HT-29 (cell line): Measurements from ENCODE around the gene DISC1. TPM values are rescaled to one million over a fixed set of nuclear protein-coding genes. Genes with fewer than 3 reads are reported as not detected.

Experiments used
- DNase-seq: peaks from one replicate; pipeline ENCODE4 v3.0.0-alpha.2; 2015; ENCODE audit warnings: low spot score
- total RNA-seq: library from RNA; depleted of rRNA; stranded (reverse); fragments of >200 nt; shearing (Covaris generic); gene quantifications from 2 replicates; pipeline ENCODE4 v1.2.3, GENCODE V29; 2014

The DISC1 gene
- total RNA-seq, 1 experiment from 2014 or later: 0.33 TPM

DNA sequence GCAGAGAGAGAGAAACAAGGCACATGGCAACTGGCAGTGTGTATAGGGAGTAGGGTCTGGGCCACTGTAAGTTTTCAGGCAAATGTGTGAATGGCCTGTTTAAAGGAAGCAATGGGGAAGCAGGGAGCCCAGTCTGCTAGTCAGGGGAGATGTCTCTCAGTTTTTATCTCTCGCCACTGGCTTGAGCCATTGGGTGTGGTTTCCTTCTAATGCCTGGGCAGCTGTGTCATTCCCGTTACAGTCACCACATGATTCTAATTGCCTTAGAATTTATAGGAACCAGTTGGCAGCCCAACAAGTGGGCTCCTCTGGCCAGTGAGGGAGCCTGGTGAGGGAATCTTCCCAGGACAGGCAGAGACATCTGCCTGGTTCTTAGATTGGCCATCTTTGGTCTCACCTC is 182.4 kb downstream of the DISC1 start:
- DNase-seq: no peak

DNA sequence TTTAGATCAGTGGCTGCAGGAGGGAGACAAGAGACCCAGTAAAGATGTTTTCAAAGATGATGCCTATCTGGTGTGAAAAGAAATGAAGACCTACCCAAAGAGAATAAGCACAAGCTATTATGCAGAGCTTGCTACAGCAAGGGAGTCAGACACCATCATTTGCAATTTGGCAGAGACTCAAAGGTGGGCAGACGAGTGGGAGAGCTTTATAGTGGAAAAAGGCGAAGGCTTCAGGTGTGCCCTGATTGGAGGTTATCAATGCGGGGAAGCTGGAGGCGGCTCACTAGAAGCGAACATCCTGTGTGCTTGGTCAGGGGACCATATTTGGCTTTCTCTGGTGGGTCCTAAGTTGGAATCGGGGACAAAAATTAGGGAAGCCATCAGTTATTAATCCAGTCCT is 183.8 kb downstream of the DISC1 start:
- no peak for DNase-seq

DNA sequence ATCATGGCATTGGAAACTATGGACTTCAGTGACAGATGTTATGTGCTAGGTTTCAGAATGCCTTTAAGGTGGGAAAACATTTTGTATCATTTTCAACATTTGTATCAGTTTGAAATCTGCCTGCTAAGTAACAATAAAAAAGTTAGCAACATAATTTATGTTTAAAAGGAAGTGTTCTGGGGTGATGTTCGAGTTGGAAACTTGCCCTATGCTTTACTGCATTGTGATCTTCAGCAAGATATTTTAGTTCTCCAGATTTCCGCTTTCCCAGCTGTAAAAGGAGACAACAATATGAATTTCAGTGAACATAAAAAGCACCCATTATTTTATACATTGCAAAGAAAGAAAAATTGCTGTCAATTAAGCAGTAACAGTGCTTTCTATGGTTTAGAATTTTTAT is 187.4 kb downstream of the DISC1 start:
- DNase-seq: no peak

DNA sequence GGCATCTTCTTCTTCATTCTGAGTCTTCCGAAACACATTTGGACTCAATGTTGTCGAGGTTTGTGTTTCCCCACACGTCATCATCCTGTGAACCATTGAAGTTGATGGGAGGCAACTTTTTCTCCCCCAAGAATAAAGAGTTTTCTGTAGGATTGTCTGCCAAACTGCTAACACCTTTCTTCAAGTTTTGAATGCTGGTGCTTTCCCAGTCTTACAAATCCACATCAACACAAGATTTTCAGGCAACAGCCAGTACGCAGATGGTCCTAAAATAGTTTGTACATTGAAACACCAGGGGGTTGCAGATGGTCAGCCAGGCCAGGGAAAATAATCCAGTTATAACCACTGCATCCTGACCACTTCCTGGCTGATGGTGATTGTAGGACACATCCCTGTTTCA is 187.9 kb downstream of the DISC1 start:
- DNase-seq: no peak

DNA sequence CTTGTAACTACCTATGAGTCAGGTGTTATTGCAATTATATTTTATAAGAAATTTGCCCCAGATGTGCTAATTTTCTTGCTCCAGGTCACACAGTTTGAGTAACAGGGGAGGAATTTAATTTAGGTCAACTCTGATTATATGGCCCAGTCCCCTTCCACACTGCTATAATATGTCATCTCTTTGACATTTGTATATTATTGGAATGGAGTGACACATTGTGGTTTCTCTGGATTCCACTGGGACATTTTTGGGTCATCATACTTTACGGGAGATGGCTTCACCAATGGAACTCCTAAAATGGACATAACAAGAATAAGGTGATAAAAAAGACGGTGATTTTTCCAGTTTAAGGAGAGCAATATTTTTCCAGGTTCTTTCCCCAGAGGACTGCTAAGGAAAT is 191.2 kb downstream of the DISC1 start:
- no peak for DNase-seq

DNA sequence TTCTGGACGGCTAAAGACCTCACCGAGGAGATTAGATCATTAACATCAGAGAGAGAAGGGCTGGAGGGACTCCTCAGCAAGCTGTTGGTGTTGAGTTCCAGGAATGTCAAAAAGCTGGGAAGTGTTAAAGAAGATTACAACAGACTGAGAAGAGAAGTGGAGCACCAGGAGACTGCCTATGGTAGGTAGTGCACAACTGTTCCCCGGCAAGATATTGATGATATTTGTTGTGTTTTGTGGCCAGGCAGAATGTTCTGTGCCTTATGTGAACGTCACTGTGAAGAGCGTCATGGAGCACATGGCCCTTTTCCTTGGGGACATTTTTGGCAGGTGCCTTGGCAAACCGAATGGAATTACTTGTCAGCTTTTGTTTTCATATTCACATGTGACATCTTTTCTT is 191.7 kb downstream of the DISC1 start:
- DNase-seq: no peak

DNA sequence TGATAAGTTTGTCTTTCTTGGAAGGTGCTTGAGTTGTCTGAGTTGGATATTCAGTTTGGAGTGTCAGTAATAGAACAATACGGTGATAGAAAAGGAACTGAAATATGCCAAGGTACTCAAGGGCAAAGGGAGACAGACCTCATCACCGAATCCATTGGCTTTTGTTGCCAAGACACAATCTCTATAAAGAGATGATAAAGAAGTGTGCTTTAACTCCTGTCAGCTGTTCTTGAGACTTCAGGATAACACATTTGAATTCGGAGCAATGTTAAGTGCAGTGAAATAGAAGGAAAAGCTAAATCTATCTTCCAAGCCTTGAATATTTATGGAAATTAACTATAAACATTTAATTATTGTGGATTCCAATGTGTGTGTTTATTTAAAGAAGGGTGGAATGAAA is 194.7 kb downstream of the DISC1 start:
- DNase-seq: no peak

DNA sequence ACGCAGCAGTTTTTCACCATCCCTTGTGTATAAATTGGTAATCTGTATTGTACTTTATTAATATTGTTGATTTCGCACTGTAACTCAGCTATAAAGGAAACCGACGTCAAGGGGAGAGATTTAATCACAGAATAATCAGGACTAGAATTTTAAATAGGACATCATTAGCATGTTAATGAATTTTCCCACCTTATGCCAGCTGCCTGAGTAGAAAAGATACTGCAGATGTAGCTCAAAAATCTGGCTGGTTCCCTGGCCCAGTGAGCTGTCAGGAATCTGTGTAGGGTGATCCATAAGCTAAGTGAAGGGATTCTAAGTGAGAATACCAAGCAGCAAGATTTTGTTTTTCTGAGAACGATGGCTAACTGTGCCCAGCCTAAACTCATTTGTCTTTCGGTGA is 195.5 kb downstream of the DISC1 start:
- no peak for DNase-seq

DNA sequence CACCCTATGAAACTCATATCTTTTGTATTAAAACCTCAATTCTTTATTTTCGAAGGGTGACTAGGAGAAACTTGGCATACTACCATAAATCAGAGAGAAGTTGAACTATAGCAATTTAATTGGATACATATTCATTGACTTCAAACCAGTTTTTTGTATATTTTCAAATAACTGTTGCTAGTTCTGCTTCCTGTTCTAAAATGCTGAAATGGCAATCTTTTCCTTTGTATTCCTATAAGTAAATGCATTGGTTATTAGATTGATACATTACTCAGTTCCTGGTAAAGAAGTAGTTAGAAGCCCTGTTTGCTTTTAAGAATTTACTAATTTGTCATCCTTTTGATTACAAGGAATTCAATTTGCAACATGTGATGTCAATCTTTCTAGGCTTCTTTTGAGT is 200.0 kb downstream of the DISC1 start:
- DNase-seq: no peak

DNA sequence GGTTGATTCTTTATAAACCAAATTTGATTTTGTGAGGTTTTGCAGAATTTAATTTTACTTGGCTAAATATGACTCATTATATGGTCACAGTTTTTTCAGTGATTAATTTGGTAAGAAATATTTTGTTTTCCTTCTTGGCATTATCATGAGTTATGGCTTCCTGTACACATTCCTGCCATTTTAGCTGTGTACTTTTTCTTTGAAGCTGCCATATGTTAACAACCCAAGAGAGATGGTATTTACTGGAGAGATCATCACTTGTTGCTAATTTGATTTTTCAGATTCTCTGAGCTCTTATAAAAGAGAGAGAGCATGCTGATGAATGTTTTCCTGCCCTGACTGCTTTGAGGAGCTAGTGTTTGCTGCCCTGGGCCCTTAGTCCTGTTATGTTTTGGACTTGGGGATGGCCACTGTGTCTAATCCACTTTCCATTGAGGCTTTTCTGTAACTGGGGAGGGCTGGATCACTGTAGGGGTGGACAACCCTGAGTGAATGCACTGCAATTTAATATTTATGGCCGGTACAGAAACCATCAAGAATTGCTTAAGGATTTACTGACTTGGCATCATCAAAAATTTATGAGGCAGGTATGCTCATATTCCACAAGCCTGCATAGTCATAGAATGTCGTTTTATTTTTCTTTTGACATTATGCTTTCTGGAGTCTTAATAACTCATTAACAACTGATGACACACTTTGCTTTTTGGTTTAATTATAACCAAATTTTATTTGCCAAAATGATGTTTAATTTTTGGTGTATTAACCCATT is 200.9 kb downstream of the DISC1 start:
- DNase-seq: no peak

DNA sequence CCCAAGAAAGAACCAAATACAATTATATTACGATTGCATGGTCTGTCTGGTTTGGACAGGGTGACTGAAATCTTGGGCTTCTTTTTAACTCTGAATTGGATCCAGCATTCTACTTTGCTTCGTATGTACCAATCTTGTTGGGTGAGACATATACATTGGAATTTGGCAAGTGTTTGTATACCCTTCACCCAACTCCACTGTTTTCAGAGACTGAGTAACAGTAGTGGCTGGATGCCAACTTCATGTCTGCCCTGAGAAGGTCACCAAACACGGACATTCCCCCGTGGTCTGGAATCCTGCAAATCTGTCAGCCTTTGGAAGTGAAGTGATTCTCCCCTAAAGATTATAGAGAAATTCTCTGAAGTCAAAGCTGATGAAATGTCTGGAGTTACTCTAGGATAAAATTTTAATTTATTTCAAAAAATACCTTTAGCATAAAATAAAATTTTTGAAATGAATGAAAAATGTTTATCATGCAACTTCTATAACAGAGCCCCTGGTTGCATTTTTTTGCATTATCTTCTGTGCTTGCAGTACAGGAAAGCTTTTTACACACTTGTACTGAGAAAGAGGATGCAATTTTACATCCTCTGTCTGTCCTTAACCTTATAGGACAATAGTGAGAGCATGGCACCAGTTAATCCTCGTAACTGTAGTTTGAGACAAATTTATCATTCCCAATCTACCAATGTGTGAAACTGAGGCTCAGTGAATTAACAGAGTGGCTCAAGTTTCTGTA is 201.8 kb downstream of the DISC1 start:
- peak; percentile 61 for DNase-seq

DNA sequence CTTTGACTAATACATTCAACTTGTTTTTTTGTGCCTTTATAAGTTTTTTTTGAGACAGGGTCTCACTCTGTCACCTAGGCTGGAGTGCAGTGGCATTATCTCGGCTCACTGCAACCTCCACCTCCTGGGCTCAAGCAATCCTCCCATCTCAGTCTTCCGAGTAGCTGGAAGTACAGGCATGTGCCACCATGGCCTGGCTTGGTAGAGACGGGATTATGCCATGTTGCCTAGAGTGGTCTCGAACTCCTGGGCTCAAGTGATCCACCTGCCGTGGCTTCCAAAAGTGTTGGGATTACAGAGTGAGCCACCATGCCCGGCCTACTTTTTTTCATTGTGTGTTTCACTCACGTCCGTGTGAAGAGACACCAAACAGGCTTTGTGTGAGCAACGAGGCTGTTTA is 202.7 kb downstream of the DISC1 start:
- no peak for DNase-seq

DNA sequence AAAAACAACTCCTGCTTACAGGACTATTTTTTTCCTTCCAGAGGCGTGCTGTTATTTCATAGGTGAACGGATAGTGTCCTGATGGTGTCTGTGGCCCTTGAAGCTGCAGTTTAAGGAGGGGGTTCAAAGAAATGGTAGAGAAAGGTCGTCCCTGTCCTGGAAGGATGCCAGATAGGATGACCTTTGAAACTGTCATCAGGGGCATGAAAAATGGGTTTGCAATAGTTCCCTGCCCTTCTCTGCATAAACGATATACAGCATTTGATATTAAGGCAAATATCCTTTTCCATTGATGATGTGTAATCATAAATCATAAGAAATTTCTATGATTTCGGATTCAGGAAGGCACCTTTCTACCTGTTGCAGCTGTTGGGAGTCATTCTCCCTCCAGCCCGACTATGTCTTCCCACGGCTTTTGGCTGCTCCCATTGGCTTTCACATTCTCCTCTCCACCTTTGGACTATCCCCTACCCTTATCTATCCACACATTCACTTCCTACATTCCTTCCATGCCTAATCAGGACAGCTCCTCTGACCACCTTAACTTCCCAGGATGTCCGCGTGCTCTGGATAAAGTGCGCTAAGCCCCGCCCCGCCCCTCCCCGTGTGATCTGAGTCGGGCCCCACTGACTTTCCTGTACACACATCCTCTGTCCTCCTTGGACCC is 209.8 kb downstream of the DISC1 start:
- no peak for DNase-seq

DNA sequence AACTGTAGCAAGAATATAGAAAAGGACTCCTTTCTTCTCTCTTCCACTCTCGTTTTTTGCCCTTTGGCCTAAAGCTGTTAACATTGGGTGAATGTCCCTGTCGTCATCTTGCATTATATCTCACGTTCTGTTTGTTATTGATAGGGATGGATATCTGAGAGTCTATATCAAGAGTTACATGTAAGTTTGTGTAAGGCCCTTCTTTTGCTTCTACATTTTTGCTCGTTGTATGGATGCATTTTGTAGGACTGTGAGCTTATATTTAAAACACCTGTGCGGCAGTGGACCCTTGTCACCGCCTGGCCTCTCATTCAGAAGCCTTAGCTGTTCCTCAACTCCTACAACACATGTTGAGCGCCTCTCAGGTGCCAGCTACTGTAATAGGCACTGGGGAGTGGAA is 211.9 kb downstream of the DISC1 start:
- DNase-seq: no peak

DNA sequence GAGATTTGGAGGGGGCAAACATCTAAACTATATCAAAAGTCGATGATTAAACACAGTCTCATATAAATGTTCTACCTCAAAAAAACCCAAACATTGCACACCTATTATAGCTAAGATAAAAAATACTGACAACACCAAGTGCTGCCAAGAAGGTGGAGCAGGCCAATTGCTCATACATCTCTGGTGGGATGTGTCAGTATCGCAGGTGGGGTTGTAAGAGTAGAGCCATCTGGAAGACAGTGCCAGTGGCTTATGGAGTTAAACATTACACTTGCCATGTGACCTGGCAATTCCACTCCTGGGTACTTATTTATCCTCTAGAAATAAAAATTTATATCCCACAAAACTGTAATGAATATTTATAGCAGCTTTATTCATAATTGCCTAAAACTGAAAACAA is 213.4 kb downstream of the DISC1 start:
- DNase-seq: no peak

DNA sequence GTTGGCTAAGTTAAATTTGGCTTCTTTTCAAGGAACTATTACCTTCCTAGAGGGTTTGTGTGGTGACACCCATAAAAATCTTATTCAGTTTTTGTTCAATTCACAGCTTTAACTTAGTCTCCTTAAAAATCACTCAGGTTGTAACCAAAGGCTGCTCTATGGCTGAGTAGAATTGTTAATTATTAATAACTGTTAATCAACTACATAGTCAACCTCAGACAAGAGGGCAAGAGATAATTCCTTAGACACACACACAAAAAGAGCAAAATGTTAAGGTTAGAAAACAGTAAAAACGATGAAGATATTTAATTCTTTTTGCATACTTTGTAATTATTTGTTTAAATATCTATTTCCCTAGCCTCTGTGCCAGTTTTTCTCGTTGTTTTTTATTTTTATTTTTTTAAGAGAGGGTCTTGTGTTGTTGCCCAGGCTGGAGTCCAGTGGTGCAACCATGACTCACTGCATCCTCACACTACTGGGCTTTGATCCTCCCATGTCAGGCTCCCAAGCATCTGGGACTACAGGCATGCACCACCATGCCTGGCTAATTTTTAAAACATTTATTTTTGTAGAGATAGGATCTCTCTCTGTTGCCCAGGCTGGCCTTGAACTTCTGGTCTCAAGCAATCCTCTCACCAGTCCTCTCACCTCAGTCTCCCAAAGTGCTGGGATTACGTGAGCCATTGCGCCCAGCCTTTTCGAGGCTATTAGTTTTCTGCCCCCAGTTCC is 215.2 kb downstream of the DISC1 start:
- DNase-seq: peak; percentile 6

DNA sequence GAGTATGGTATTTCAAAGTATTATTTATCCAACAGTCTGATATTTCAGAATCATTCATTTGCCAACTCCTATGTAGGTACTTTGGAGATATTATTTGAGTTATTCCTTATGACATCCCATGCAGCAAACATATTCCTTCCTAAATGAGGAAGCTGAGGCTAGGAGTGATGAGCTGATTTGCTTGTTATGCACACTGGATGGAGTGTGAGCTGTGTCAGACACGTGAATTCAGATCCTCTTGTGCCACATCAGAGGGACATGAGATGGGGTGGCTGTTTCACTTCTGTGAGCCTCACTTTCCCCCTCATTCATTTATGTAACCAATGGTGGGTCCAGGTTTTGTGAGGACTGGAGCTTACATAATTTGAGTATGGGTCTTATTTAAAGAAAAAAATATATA is 215.9 kb downstream of the DISC1 start:
- DNase-seq: no peak

DNA sequence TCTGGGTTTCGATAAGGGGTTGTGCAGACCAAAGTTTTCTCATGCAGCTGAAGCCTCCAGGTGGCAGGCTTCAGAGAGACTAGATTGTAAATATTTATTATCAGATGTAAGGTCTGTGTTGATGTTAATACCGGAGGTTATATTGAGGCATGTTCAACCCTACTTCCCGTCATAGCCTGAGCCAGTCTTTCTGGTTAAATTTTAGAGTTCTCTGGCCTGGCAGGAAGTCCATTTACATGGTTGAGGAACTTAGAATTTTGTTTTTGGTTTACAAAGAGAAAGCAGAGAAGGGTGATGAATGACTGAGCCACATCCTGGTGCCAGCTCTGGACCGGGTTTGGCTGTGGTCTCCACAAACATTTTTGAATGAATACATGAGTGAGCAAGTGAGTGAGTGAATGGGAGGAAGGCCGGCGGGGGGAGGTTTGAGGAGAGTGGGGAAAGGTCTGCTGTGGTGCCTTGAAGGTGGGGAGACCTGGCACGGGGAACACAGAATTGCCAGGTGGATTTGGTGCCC is 218.5 kb downstream of the DISC1 start:
- DNase-seq: no peak

DNA sequence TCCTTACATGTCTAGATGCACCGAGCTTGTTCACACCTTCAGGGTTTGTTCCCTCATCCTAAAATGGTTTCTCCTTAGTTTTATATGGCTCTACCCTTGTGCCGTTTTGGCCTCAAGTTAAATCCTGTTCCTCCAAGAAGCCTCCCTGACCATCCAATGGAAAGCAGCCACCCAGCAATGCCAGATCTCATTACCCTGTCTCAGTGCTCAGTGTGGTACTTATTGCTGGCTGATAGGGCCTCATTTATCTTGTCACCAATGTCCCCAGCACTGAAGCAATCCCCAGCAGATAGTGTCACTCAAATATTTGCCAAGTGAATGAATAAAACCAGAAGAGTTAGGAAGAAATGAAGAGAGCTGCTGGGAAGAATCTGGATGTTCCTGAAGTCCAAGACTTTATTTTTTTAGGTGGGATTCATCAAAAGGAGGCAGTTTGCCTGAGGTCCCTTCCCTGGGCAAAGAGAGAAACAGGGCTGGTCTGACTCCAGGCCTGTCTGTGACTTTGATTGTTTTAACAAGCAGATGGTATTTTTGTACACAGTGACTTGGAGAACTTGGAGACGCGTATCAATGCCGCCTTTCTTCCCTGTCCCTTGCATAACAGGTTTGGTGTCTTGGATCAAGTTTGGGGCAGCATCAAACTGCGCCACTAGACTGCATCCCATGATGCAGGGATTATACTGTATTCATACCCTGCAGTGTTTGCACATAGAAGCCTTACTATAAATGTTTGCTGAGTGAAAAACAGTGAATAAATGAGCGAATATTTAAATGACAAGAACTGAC is 221.2 kb downstream of the DISC1 start:
- no peak for DNase-seq

DNA sequence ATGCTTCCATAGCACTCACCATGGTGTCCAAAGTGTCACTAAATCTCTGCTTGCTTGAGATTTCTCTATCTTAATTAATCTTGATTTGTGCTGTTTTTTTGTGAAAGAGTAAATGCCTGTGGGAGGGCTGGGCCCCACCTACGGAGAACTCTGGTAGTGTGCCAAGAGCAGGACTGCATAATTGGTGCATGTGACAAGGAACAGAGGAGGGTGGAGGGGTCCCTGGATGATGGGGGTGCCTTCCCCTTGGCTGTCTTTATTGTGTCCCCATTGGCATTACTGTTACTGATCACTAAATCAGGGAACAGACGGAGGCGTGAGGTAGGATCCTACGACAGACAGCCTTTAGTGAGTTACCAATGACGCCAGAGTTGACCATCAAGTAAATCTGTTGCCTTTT is 223.4 kb downstream of the DISC1 start:
- no peak for DNase-seq

DNA sequence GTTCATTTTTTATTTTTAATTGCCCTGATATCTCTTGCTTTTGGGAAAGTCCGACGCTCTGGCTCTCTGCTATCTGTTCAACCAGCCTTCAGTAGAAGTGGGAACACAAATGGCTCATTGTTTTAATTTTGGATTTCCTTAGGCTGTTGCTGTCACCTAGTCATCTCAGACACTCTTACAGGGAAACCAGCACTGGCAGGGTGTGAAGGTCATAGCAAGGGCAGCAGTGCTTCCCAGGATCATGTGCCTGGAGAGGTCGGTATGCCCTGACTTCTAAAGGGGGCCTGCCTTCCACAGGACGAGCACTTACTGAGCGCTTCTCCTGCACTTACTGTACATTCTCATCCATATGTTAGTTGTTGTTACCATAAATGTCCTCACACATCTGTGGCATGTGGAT is 224.2 kb downstream of the DISC1 start:
- DNase-seq: no peak
